GM19438 (cell line): Measurements from ENCODE around the gene CBL.

Experiments used
- ATAC-seq: cut with Tn5 transposase; IDR thresholded peaks from one replicate; pipeline ENCODE4 v1.9.1; 2021; ENCODE audit warnings: low read depth; ENCODE audit not compliant: unreplicated experiment

The CBL gene

DNA sequence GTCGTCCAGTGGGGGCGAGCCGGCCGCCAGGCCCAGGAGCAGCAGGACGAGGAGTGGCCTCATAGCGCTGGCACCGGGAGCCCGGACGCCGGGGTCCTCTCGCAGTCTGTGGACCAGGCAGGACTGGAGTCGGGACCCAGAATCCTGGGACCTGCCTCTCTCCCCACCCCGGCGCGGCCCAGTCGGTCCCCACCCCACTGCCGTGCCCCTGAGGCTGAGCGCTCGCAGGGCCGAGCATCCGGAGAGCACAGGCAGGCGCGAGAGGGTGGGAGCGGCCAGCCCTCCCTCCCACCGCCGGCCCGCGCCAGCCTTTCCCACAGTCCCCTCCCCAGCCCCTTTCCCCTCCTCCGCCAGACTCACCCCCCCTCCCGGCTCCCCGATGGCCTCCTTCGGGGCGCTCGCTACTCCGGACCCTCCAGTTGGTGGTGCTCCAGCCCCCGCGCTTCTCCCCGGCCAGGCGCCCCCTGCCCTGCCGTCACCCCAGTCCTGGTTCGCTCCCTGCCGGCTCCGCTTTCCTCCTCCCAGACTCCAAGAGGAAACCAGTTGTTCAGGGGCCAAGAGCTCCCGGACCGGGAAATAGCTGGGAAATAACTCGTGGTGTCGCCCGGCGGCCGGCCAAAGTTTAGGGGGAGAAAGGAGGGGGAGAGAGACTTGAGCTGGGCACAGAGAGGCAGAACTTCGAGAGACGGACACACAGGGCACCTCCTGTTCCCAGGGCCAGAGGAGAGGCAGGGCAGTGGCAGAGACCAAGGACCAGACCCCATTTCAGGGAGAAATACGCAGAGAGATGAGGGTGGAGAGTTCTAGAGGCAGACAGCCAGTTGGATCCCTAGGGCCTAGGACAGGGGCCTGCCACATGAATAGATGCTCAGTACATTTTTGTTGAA is 134.4 kb downstream of the CBL start, which contains the start of gene C1QTNF5:
Gene C1QTNF5 (minus strand): TSS at position 549 of the 887 bp plus-strand sequence. CDS start 486 bp downstream, at position 63.
- no peak for ATAC-seq

DNA sequence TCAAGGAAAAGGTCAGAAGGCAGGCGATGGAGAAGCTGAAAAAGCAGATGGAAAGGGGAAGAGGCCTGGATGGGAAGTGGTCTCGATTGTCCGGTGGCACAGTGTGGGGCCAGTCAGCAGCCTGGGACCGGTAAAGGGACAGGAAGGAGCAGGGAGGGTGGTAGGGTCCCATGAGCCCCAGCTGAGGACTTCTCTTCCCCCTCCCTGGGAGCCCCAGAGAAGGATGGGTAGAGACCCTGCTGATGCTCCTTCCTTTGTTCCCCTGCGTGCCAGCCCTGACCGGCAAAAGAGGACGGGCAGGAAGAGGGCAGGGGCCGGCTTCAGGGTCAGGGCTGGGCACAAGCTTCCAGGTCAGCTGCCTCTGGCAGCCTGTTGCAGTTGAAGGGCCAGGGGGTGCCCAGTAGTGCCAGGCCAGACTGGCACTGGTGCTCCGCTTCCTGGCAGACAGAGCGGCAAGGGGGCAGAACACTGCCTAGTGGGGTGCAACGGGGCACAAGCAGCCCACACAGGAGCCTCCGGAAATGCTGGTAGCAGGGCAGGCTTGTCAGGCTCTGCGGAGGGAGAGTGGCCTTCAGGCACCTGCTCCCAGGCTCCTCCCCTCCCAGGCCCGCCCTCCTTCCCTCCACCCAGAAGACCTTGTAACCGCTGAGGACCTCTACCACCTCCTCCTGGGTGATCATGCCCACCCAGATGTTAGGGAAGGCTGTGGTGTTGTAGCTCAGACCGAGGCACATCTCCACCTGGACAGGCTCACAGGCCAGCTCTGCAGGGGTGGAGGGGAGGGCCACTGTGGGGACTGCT is 135.3 kb downstream of the CBL start:
- ATAC-seq = no peak

DNA sequence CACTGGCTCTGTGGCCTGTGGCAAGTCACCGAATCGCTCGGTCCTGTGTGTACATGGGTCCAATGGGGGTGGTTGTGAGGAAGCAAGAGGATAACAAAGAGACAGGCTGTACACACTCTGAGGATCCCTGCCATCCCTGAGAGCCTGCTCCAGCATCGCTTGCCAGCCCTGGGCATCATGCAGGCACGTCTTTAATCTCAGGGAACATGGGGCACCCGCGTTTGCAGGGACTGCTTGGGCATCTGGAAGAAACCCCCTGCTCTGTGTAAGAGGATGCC is 135.8 kb downstream of the CBL start:
- no peak for ATAC-seq

DNA sequence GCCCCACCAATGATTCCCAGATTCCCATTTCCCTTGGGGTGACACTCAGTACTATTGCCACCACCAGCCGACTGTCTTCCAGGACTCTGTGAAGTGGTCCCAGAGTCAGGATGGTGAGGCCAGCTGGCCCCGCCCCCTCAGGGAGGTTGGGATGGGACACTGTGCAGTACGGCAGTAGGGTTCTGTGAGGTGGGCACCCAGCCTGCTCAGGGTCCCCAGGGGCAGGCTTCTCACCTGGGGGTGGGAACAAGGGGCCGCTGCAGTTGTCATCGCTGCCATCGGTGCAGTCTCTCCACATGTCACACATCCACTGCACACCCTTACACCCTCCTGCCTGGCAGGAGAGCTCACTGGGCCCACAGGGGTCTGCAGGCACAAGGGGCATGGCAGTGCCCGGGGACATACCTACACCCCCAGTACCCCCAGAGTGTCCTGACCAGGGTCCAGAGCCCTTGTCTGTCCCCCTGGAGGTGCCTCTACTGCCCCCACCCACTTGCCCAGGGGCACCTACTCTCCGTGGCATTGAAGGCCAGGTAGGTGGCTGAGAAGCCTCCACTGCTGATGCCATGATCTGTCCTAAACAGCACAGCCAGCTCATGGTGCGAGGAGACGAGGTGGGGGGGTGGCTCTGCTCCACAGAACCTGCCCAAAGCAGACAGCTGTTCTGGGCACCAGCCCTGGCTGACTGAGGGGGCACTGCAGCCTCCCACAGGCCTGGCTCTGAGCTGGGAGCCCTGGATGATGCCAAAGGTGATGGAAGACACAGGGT is 136.4 kb downstream of the CBL start:
- ATAC-seq = no peak

DNA sequence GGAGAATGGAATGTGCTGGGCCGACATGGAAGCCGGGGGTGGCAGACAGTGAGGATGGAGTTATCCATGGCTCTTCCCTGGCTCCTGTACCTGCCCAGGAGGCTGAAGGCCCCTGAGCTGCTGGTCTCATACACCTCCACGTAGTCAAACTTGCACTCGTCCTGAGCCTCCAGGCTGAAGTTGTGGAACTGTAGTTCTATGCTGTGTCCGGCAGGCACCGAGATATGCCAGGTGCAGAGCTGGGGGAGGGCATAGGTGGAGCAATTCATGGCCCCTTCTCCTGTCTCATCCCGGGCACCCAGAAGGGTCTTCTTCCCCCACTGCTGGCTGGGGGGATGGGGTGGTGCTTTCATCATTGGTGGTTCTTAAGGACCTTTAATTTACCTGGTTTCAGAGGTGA is 137.6 kb downstream of the CBL start:
- ATAC-seq = no peak

DNA sequence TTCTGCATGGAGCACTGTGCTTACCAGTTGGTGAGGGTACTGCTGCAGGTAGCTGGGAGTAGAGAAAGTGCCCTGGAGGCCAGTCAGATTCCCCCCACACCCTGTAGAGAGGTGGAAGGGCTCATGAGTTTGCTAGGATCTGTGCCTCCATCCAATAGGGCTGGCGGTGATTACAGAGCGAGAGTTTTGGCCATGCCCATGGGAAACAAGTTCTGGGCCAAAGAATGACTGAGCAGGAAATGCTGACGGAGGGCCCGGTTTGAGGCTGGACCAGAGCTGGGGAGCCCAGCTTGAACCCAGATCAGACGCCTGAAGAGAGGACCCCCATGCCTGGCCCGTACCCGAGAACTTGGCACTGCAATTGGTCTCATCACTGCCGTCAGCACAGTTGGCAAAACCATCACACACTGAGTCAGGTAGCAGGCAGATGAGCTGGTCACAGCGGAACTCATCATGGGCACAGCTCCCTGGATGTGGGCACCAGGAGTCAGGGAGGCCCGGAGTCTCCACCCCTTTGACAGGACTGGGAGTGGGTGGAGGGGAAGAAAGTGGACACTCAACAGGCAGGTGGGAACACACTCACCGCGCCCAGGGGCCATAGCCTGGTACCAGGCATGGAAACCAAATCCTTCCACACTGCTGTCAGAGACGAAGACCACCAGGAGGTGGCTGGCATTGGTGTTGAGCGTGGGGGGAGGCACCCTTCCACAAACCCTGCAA is 138.3 kb downstream of the CBL start:
- no peak for ATAC-seq

DNA sequence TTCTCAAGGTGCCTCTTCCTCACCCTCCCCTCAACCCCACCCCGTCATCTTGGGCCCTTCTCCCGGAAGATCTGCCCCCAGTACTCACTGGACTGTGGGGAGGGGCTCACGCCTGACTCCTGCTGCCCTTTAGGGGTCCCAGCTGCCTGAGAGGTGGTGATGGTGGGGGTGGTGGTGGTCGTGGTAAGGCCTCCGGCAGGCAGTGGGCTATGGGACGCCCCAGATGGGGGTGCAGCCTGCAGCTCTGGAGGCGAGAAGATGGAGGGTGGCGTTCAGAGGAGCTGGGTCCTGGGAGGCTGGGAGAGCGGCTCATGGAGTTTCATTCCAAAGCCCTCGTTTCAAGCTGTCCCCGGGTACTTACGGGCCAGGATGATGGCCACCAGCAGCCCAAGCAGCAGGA is 139.5 kb downstream of the CBL start:
- ATAC-seq = no peak

DNA sequence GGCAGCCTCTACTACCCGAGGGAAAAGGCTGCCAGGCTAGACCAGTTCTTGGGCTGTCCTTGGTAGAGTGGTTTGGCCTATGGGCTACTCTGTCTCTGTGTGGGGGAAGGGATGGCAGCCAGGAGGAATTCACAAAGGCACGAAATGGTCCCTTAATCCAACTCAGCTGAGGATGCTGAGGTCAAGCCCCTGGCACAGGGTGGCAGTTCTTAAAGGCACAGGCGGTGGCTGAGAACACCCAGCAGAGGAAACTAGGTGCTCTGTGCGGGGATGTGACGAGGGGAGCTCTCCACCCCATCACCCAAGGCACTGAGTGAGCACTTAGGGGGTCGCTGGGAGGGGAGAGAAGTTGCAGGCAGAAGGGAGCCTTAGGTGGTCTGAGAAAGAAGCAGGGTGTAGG is 140.5 kb downstream of the CBL start, which contains the start of gene MFRP:
Gene MFRP (minus strand): TSS at position 101 of the 400 bp plus-strand sequence. CDS start 192 bp downstream, outside the sequence.
- ATAC-seq = no peak

DNA sequence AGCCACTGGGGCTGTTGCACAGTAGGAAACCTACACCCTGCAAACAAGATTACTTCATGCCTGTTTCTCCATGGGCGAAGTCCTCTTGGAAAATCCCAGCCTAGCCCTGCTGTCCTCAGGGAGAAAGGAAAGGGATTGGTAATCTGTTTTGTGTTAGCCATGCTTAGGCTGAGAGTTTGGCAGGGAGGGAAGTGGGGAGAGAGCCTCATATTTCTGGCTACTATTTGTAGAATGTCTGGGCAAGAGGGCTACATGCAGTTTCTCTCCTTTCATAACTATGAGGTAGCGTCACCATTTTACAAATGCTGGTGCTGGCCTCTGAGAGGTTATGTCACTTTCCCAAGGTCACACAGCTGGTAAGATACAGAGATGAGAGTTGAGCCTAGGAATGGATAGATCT is 141.1 kb downstream of the CBL start:
- ATAC-seq = no peak

DNA sequence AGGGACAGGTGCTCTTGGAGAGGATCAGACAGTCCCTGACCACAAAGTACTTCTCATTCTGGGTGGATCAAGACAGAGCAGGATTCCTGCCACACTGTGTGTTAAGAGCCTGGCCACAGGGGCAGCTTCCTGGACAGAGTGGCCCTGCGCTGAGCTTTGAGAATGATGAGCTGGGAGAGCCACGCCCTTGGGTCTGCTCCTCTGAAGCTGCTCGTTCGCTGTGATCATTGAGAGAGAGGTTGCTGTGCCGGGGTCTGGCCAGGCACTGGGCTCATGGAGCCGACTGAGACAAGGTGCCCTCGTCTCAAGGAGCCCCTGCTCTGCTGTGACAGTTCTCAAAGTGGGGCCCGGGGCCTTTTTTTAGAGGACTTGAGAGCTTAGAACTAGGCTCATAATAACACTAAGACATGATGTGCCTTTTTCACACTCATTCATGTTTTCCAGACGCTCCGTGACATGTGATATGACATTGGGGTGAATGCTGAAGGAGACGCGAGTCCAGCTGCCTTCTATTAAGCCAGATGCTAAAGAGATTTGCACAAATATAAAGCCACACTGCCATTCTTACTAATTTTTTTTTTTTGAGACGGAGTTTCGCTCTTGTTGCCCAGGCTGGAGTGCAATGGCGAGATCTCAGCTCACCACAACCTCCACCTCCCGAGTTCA is 141.9 kb downstream of the CBL start:
- no peak for ATAC-seq

DNA sequence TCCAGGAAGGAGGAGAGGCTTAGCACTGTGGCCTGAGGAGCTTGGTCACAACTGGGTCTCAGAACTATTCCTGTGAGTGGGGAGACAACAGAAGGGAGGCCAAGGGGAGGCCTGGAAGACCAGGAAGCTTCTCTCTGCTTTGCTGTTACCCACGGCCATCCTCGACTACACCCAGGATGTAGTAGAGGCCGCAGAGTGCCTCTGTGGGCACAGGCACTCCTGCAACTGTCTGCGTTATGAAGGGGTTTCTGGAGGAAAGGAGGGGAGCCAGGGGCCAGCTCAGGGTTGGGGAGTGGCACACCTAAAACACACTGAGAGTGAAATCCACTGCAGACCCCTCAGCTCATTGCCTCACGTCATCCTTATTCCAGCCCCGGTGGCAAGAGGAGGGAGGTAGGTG is 144.2 kb downstream of the CBL start:
- no peak for ATAC-seq

DNA sequence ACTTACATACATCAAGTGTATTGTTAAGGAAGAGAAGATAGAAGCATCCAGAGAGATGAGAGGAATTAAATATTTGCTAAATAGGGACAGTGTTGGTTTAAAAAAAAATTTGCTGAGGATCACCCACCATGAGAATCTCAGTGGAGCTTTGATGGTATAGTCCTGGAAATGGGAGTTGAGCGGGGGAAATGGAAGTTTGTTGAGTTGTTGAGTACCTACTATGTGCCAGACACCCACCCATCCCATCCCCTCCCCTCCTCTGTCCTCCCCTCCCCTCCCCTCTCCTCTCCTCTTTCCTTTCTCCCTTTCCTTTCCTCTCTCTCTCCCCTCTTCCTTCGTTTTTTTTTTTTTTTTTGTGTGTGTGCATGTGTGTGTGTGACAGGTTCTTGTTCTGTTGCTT is 145.1 kb downstream of the CBL start:
- ATAC-seq = no peak

DNA sequence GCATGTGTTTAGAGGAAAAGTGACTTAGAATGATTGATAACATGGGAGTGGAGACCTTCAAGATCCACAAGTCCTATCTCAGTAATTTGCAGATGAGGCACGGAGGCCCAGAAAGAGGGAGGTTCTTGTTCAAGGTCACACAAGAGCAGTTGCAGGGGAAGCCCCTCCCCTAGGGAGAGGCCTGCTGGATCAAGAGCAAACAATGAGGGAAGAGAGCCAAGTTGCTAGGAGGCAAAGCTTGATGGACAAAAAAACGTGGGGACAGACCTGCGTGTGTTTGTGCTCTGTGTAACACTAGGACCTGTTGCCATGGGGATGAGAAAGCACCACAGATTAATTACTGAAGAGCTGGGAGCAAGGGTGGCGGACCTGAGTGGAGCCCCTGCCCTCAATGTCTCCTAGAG is 146.7 kb downstream of the CBL start:
- no peak for ATAC-seq

DNA sequence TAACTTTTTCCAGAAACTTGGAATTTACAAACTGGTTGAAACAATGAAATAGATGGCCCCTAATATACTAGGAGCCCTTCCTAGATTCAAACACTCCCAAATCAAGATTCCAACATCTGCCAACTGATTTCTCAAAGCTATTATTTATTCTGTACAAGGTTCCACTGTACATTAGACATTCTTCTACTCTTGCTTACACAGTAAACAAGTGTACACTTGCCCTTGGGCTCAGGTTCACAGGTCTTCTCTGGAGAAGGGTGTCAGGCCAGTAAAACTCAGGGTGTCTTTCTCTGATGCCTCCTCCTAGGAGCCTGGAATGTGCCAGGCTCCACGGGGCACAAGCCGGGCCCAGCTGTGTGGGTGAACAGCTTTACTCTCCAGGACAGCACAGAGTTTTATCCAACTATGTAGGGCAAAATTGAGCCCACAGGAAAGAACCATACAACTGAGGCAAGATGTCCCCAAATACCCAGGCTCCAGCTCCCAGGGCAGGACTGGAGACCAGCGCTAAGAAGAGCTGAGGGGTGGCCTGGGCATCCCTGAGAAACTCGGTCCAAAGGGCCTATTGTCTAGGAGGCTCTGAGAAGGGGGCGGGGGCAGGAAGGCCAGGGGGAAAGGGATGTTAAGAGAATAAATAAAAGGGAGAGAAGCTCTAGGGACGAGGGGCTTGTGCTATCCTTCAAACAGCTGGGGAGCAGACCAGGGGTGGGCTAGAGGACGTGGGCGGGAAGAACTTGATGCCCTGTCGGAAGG is 149.1 kb downstream of the CBL start:
- ATAC-seq = no peak

DNA sequence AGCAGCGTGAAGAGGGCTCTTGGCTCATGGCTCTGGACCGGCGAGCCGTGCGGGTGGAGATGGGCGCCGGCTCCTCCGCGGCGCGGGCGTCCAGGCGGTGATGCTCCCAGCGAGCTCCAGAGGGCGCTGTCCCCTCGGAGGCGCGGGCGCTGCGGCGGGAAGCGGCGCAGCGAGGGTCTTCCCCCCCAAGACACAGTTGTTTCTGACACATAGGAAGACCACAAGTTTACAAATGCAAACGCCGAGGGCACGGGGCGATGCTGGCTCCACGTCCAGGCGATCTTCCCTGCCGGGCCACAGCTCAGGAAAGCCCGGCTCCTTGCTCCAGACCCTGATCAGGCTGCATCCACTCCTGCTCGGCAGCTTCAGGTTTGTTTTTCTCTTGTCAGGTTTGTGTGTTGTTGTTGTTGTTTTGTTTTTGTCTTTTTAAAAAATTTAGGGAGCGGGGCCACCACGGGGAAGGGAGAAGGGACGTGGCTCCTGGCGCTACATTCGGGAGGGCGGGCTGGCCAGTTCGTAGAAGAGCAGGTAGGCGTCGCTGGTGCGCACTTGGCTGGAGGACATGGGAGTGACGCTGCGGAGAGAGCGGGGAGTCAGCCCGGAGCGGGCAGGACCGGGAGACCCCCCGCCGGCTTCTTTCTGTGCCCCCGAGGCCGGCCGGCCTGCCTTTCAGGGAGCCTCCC is 150.4 kb downstream of the CBL start:
- ATAC-seq = no peak

DNA sequence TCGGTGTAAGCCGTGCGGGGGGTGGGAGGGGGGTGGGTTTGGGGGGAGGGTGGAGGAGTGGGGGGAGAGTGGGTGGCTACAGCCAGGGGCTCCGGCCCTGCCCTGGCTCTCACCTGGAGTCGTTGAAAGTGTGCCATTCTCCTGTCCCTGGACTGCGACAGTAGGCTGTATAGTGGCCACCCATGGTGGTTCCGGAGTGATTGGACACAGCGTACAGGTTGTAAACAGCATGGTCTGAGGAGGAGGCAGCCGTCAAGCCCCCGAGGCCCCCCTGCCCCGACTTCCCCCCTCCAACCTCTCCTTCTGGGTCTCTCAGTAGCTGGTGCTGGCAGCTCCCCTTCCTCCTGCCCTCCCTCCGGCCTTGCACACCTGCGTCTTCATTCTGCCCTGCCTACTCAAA is 150.9 kb downstream of the CBL start:
- no peak for ATAC-seq
